GM21825 (cell line): ENCODE results near the gene PDE1C.

Source experiments
- ATAC-seq: cut with Tn5 transposase; IDR thresholded peaks from one replicate; pipeline ENCODE4 v1.9.1; 2021; ENCODE audit warnings: mild to moderate bottlenecking, moderate library complexity; ENCODE audit not compliant: unreplicated experiment

Gene PDE1C

GRCh38 chr7:31899356-31899927 lies 170.8 kb downstream of the PDE1C start:
- ATAC-seq, result no peak

GRCh38 chr7:31896925-31897324 lies 173.3 kb downstream of the PDE1C start:
- no peak for ATAC-seq

GRCh38 chr7:31894308-31894707 lies 175.9 kb downstream of the PDE1C start:
- ATAC-seq, result no peak

DNA sequence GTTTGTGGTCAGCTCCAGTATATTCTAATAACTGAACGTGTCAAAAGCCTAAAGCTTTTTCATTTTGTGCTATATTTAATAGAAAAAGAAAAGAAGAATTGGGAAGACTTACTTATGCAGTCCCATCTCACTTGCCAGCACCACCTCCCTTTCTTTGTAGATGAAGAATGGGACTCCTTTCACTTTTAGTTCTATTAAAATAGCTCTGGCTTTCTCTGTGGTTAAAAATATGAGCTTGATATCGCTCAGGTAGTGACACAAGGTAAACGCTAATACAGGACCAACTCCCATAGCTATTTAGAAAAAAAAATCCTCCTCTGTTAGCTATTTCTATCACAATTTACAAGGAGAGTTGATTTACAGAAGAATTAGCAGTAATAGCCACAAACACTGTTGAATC lies 176.8 kb downstream of the PDE1C start:
- ATAC-seq, result no peak

- peak; percentile 89 for ATAC-seq
Measured at GRCh38 chr7:31892099-31892829, 177.9 kb downstream of the PDE1C start.

DNA sequence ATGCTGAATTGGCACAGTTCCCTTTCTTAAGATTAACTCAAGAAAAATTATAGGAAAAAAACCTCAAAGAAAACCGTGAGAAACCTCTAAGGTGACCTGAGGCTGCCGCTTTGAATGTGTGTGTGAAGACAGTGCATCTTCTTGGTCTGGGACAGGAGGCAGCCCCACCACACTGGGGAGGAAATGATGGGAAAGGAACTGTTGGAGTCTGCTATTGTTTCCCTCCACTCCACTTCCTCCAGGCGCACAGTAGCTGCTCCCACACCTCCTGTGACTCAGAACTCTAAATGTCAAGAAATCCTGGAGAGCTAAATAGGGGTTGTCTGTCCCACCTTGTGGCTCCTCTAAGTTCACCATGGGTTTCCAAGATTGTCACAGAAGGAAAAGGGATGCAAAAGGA lies 179.4 kb downstream of the PDE1C start:
- no peak for ATAC-seq

- ATAC-seq, result no peak
Measured at GRCh38 chr7:31890198-31890597, 180.0 kb downstream of the PDE1C start.

DNA sequence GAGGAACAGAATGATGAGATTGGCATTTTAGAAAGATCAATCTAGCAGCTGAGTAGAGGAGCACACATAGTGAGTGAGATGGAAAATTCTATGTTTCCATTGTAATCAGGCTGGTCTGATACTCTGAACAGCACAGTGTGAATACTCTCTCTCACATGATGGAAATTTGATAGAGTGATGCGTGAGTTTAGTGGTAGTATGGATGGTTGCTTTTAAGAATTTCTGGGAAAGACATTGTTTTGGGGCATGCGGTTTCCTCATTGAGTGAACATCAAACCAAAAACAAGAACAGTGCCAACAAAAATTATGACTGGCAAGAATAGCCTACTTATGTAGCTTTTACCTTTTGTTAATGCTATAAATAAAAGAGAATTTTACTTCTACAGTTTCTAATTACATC lies 183.2 kb downstream of the PDE1C start:
- no peak for ATAC-seq

GRCh38 chr7:31885171-31885570 lies 185.0 kb downstream of the PDE1C start:
- no peak for ATAC-seq

DNA sequence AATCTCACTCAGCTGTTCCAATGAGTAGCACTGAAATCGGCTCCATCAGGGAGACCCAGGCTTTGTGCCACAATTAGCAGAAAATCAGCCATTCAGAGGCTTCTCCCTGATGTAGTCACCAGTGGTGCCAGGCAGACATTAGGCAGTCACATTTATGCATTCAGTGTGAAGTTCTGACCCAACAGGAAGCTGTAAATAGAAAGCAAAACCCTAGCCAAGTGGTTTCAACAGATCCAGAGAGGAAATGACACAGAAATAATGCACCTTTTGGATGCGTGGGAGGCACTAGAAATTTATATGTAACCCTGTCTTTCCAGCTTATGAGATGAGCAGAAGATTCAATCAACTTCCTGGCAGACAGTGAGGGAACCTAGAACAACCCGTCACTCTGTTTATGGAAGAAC lies 186.4 kb downstream of the PDE1C start:
- no peak for ATAC-seq

DNA sequence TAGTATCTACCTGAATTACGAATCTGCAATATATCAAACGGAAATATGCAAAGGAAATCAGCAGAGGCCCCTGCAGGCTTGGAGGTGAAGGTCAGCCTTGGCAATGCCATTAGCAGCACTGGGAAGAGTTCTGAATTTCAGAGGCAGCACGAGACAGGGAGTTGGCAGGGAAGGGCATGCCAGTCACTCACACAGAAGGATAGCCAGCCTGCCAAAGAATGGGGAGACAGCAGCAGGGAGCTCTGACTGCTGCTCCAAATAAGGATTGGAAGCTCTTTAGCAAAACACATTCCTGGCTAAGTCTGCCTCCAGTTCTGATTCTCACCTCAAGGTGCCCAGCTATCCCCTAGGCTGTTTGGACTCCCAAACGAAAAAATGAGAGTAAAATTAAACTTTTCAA lies 188.0 kb downstream of the PDE1C start:
- ATAC-seq, result no peak

DNA sequence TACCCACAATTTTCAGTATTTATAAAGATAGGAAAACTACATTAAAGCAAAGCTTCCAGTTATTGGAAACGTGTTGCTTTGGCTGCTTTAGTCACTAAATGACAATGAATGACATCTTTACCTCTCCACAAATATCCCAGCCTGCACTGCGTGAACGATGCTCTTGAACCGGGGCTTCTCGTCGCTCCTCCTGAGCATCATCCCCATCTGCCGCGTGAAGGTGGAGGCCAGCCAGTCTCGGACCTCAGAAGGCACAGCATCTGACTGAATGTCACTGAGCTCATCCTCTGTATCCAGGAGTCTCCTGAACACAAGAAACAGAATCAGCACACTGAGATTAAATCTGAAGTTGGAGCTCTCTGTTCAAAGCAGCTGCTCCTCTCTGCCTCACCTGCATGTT lies 191.3 kb downstream of the PDE1C start:
- ATAC-seq, result no peak

- no peak for ATAC-seq
Measured at GRCh38 chr7:31875424-31875823, 194.8 kb downstream of the PDE1C start.

DNA sequence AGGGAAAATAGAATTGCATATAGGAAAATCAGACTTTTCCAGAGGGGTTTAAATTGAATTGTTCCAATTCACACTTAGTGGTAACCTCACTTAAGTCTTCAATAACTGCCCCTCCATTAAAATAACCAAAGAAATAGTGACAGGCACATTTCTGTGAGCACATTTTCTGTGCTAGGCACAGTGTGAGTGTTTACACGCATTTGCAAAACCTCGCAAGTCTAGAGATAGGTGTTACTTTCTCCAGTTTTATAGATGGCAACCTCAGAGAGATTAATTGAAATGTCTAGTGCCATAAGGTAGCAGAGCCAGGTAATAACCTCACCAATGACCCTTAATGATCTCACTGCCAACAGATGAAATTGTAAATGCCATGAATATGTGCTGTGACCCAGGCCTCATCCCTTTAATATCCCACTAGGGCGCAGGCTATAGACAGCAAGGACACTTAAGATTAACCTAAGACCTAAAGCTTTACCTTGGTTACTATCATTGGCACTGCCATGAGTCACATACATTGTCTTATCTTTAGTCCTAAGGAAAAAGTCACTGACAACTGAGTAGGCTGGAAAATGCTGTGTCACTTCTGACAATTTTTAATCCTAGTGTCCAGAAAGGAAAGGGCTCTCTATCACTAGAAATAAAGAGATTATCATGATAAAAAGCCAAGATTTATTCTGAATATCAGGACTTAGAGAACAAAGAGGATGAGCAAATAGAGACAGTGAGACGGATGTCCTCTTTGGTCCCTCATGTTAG lies 195.4 kb downstream of the PDE1C start:
- no peak for ATAC-seq

GRCh38 chr7:31873816-31874597 lies 196.2 kb downstream of the PDE1C start:
- peak; percentile 82 for ATAC-seq

GRCh38 chr7:31872545-31873370 lies 197.4 kb downstream of the PDE1C start:
- ATAC-seq, result no peak

DNA sequence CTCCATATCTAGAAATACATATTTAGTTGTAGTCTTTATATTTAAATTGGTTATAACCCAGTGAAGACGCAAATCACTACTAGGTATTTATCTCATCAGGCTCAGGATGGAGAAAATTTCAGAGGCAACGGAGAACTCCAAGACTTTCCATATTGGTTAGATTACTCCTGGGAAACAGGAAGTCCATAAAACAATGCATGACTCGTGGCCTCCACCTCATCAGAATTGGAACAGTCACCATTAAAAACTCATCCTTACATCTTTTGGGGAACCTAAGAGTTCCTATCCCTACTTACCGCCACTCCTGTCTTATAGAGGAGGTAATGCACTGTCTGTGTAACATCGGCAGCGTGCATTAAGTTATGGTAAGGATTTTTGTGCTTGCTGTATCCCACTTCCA lies 205.6 kb downstream of the PDE1C start:
- ATAC-seq, result no peak

DNA sequence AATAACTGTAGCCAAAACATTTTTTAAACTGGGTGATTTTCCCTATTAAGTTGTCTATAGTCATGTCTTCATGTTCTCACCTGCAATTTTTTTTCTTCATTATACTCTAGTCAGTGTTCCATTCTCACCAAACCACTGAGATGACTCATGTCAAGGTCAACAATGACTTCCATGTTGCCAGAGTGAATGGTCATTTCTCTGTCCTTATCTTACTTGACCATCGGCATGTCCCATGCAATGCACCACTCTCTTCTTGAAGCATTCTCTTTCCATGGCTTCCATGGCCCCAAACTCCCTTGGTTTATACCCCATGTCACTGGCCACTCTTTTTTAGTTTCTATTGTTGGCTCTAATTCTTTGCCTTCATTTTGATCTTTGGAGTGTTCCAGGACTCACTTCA lies 209.3 kb downstream of the PDE1C start:
- ATAC-seq, result no peak

- no peak for ATAC-seq
Measured at GRCh38 chr7:31858055-31858454, 212.2 kb downstream of the PDE1C start.

DNA sequence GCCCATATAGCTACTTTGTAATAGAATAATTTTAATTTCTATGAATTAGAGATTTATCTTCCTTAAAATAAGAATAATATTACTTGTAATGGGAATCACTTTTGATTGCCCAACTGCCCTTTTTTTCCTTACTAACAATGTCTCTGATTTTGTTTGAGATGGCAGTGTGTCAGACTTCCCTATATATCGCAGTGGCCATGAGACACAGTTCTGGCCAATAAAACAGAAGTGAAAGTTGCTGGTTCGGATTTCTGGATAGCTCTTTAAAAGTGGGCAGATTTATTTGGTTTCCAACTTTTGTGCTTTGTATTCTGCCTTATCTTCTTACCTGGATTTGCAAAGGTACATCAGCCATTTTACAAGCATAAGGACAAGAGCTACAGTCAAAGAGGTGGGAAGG lies 213.0 kb downstream of the PDE1C start:
- ATAC-seq, result no peak

DNA sequence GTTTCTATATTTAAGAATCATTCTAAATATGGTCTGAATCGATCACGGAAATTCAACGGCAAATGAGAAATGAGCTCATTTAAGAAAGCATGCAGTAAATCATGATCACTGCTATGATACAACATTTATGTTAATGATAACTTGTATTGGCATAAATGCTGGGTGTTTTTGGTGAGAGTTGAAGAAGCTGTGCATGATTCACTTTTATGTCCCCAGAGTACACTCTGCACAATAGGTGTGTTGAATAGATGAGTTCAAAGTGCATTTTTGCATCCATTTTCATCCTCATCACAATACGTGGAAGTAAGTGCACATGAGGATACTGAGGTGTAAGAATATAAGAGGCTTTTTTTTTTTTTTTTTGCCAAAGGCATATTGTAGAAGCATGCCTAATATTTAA lies 213.9 kb downstream of the PDE1C start:
- ATAC-seq, result no peak
